Activated naive CD8-positive, alpha-beta T cell treated with anti-CD3 and anti-CD28 coated beads, Interleukin-2, amount 10 ng/mL, durations not matched to agents 7 days and 5 days (primary cell): Measurements from ENCODE around the gene PRKCE. TPM values are rescaled to one million over a fixed set of nuclear protein-coding genes. Genes with fewer than 3 reads are reported as not detected.

Experiments used
- ATAC-seq: fragments of 150-1000 bp; cut with Tn5 transposase; one replicate; pipeline ENCODE4 v1.10.0; 2021; ENCODE audit warnings: low read depth, moderate library complexity
- POLR2A ChIA-PET: fragments of 350-600 bp; sonication (Branson Sonifier 250); formaldehyde crosslinking; loops from one replicate; lab custom pipeline; 2021; ENCODE audit warnings: antibody characterized with exemption; lab: Charles Lee
- DNase-seq: peaks from one replicate; pipeline ENCODE4 v3.0.0; 2021
- H3K27ac Mint-ChIP-seq: one replicate; pipeline ENCODE4 v1.8.0; 2022; ENCODE audit warnings: mild to moderate bottlenecking, mixed read lengths
- H3K27me3 Mint-ChIP-seq: one replicate; pipeline ENCODE4 v1.8.0; 2022; ENCODE audit warnings: mild to moderate bottlenecking, moderate library complexity, mixed read lengths
- H3K36me3 Mint-ChIP-seq: one replicate; pipeline ENCODE4 v1.8.0; 2021; ENCODE audit warnings: mild to moderate bottlenecking, mixed read lengths
- H3K4me1 Mint-ChIP-seq: one replicate; pipeline ENCODE4 v1.8.0; 2021; ENCODE audit warnings: mixed read lengths
- H3K4me3 Mint-ChIP-seq: one replicate; pipeline ENCODE4 v1.8.0; 2022; ENCODE audit warnings: mild to moderate bottlenecking, moderate library complexity, mixed read lengths
- H3K9me3 Mint-ChIP-seq: one replicate; pipeline ENCODE4 v1.8.0; 2021; ENCODE audit warnings: mixed read lengths
- total RNA-seq, 2 experiments: library from RNA; stranded (reverse); gene quantifications; one replicate each; pipeline ENCODE4 v1.2.3, GENCODE V29; 2021

PRKCE gene
- total RNA-seq, 2 experiments from 2014 or later = 18.4 to 20.5 TPM

- peaks cover 2% of the 10 kb centered on the region for H3K36me3 Mint-ChIP-seq
- POLR2A ChIA-PET = no interaction called here
- no peak overlapping the region for H3K27ac Mint-ChIP-seq
- no peak for ATAC-seq
- H3K4me1 Mint-ChIP-seq = peaks cover 8% of the 10 kb centered on the region
- no peak overlapping the region for H3K4me3 Mint-ChIP-seq
- DNase-seq = no peak
- no peaks in the 10 kb centered on the region for H3K9me3 Mint-ChIP-seq
- H3K27me3 Mint-ChIP-seq = no peaks in the 10 kb centered on the region
These were observed 331.7 kb downstream of the PRKCE start for GRCh38 chr2:45983213-45983612.

DNA sequence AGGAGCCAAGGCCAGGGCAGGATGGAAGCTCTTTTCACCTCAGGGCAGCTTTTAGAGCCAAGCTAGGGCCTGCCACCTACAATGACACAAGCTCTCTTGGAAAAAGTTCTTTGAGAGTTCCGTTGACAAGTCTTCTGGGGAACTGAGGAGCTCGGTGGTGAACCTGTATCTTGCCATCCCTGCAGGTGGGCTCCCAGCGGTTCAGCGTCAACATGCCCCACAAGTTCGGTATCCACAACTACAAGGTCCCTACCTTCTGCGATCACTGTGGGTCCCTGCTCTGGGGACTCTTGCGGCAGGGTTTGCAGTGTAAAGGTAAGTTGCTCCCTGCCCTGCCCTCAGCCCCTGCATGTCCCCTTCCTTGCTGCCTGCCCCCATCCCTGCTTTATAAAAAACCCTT is 332.9 kb downstream of the PRKCE start:
- Mint-ChIP-seq H3K27me3 (no peaks in the 10 kb centered on the region), H3K36me3 (peaks cover 2% of the 10 kb centered on the region), H3K4me3 (no peak overlapping the region), H3K9me3 (no peaks in the 10 kb centered on the region), H3K27ac (no peak overlapping the region), H3K4me1 (peaks cover 3% of the 10 kb centered on the region)
- POLR2A ChIA-PET = no interaction called here
- DNase-seq = no peak
- ATAC-seq = no peak

DNA sequence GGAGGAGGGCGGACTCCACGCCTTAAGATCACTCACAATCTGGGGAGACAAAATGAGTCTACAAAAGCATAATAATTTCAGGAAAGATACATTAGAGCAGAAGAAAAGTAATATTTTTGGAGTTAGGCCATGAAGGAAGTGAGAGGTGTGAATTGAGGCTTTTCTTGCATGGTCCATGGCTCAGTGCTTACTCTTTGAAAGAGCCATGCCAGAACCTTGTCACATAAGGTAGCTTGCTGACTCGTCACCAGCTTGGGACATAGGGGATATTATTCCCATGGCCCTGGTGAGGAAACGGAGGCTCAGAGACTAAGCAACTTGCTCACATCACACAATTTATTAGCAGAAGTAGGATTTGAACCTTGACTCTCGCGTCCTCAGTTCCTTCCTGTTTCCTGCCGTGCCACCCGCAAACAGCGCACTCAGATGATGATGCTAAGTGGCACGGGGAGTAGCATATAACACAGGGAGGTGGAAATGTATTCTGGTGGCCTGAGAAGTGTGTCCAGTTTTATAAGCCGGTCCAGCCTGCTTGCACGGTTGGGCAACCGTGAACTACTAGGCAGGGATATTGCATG is 333.5 kb downstream of the PRKCE start:
- no peaks in the 10 kb centered on the region for H3K4me1 Mint-ChIP-seq
- H3K27ac Mint-ChIP-seq = no peak overlapping the region
- no peaks in the 10 kb centered on the region for H3K27me3 Mint-ChIP-seq
- DNase-seq = no peak
- POLR2A ChIA-PET = no interaction called here
- ATAC-seq = no peak
- H3K36me3 Mint-ChIP-seq = peaks cover 2% of the 10 kb centered on the region
- H3K9me3 Mint-ChIP-seq = no peaks in the 10 kb centered on the region
- H3K4me3 Mint-ChIP-seq = no peak overlapping the region

DNA sequence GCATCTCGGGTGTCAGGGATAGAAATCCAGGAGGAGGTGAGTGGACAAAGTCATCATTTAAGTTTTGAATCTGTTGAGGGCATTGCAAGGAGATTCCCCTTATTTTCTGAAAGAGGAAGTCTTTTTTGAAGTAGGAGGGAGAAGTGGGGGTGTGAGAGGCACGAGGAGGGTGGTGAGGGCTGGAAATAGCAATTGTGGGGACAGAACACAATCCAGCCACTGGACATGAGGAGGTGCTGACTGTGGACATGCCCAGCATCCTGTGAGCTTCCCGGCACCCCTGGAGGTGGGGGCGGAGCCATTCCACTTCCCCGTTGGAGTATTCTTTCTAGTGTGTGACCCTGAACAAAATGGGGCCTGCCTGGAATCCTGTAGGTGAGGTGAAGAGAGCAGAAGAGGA is 335.0 kb downstream of the PRKCE start:
- Mint-ChIP-seq H3K4me1 (no peaks in the 10 kb centered on the region), H3K27me3 (no peaks in the 10 kb centered on the region), H3K36me3 (peaks cover 2% of the 10 kb centered on the region), H3K4me3 (no peak overlapping the region), H3K9me3 (no peaks in the 10 kb centered on the region), H3K27ac (no peak overlapping the region)
- POLR2A ChIA-PET = no interaction called here
- DNase-seq (no peak), ATAC-seq (no peak)

GRCh38 chr2:45987856-45988255 is 336.4 kb downstream of the PRKCE start:
- H3K27me3 Mint-ChIP-seq = no peaks in the 10 kb centered on the region
- no peak overlapping the region for H3K27ac Mint-ChIP-seq
- no peak for ATAC-seq
- POLR2A ChIA-PET = no interaction called here
- DNase-seq = no peak
- H3K4me1 Mint-ChIP-seq = no peaks in the 10 kb centered on the region
- no peak overlapping the region for H3K4me3 Mint-ChIP-seq
- H3K9me3 Mint-ChIP-seq = no peaks in the 10 kb centered on the region
- peaks cover 2% of the 10 kb centered on the region for H3K36me3 Mint-ChIP-seq

DNA sequence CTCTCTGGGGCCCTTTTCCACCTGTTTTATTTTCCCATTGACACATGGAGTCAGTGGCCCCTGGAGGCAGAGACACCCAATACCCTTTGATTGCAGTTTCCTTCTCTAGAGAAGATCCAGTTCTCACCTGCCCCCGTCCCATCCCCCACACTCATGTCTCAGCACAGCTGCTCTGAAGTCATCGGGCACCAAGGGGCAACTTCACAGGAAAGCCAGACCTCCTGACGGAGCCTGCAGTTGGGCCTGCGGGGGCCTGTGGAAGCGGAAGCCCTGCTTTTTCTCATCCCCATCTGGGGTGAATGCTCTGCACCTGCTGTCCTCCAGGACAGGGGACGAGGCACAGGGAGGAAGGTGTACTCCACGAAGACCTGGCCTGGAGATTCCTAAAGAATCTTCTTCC is 337.4 kb downstream of the PRKCE start:
- Mint-ChIP-seq H3K4me1 (peaks cover 3% of the 10 kb centered on the region), H3K9me3 (no peaks in the 10 kb centered on the region), H3K27ac (no peak overlapping the region), H3K4me3 (no peak overlapping the region), H3K36me3 (peaks cover 2% of the 10 kb centered on the region), H3K27me3 (no peaks in the 10 kb centered on the region)
- no peak for ATAC-seq
- POLR2A ChIA-PET = no interaction called here
- DNase-seq = no peak

DNA sequence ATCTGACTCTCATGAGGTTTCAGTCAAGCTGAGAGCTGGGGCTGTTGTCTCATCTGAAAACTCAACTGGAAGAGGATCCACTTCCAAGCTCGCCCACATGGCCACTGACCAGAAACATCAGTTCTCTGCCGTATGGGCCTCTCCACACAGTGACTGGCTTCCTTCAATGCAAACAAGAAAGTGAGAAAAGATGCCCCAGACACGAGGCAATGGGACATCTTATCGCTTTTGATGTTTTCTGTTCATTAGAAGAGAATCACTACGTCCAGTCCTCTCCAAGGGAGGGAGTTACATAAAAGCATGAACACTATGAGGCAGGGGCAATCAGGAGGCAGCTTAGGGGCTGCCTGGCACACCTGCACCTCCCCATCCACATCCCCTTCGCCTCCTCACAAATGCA is 338.7 kb downstream of the PRKCE start:
- Mint-ChIP-seq H3K27me3 (no peaks in the 10 kb centered on the region), H3K36me3 (no peaks in the 10 kb centered on the region), H3K9me3 (no peaks in the 10 kb centered on the region), H3K4me3 (no peak overlapping the region), H3K4me1 (peaks cover 3% of the 10 kb centered on the region), H3K27ac (no peak overlapping the region)
- ATAC-seq = no peak
- no peak for DNase-seq
- POLR2A ChIA-PET = no interaction called here

DNA sequence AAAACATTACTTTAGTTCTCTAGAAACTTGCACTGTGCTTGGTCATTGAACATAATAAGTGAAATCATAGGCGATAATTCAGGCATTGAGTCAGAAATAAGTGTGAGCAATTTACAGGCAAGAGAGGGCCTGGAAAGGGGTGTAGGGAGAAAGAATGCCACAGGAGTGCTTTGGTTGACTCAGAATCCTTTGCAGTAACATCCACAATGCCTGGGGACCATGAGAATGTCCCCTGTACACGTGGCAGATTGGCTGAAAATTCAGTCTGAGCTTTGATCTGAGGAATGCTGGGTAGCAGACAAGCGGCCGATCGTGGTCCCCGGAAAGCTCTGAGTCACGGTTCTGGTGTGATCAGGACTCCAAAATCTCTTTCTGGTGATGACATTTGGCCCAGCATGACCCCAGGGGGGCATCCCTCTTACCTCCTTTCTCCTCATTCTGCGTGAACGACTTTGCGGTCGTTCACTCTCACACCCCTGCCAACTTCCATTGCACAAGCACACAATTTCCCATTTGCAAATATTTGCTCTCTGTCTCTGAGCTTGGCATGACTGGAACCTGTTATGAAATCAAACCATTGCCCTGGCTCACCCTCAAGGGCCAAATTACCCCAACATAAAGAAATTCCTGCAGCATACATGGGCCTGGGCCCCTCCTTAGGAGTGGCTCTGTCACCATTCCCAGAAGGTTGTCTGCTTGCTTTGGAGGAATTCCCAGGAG is 340.7 kb downstream of the PRKCE start:
- Mint-ChIP-seq H3K27ac (no peak overlapping the region), H3K4me1 (peaks cover 3% of the 10 kb centered on the region), H3K27me3 (no peaks in the 10 kb centered on the region), H3K4me3 (no peak overlapping the region), H3K9me3 (no peaks in the 10 kb centered on the region), H3K36me3 (no peaks in the 10 kb centered on the region)
- DNase-seq (no peak), ATAC-seq (no peak)
- POLR2A ChIA-PET = no interaction called here

- DNase-seq (no peak), ATAC-seq (no peak)
- POLR2A ChIA-PET = no interaction called here
- H3K9me3 Mint-ChIP-seq = no peaks in the 10 kb centered on the region
- H3K27ac Mint-ChIP-seq = no peak overlapping the region
- peaks cover 3% of the 10 kb centered on the region for H3K4me1 Mint-ChIP-seq
- no peaks in the 10 kb centered on the region for H3K36me3 Mint-ChIP-seq
- H3K4me3 Mint-ChIP-seq = no peak overlapping the region
- H3K27me3 Mint-ChIP-seq = no peaks in the 10 kb centered on the region
These were observed 341.4 kb downstream of the PRKCE start for GRCh38 chr2:45992741-45993475.

GRCh38 chr2:45993476-45993991 is 342.1 kb downstream of the PRKCE start:
- no peak overlapping the region for H3K4me3 Mint-ChIP-seq
- H3K9me3 Mint-ChIP-seq = no peaks in the 10 kb centered on the region
- no peaks in the 10 kb centered on the region for H3K36me3 Mint-ChIP-seq
- POLR2A ChIA-PET = no interaction called here
- peaks cover 3% of the 10 kb centered on the region for H3K4me1 Mint-ChIP-seq
- peak; percentile 38 for DNase-seq
- ATAC-seq = peak; percentile 73
- H3K27me3 Mint-ChIP-seq = no peaks in the 10 kb centered on the region
- H3K27ac Mint-ChIP-seq = peak overlapping the region; percentile 22

DNA sequence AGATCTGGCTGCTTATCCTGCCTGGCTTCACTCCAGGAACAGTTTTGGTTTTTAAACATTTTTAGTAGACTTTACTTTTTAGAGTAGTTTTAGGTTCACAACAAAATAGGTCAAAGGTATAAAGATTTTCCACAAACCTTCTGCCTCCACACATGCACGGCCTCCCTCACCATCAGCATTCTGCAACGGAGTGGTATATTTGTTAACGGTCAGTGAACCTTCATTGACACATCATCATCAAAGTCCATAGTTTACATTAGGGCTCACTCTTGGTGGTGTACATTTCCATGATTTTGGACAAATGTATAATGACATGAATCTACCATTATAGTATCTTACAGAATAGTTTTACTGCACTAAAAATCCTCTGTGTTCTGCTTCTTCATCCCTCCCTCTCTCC is 342.6 kb downstream of the PRKCE start:
- Mint-ChIP-seq H3K27ac (no peak overlapping the region), H3K36me3 (no peaks in the 10 kb centered on the region), H3K27me3 (no peaks in the 10 kb centered on the region)

DNA sequence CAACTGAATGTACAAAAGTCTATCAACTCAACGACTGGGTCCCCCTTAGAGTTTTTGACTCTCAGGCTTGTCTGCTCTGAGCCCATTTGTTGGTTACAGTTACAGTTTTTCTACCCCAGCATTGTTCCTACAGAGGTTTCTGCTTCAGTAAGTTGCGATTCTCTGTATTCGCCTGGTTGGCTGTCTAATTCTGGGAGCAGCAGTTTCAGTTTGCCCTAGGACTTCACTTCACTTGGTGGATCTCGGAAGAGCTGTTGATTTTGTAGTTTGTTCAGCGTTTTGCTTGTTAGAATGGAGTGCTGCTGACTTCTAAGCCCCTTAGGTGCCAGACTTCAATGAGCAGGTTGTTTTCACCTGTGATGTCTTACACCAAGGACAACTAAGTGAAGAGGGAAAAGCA is 349.2 kb downstream of the PRKCE start:
- peaks cover 11% of the 10 kb centered on the region for H3K36me3 Mint-ChIP-seq
- H3K9me3 Mint-ChIP-seq = no peaks in the 10 kb centered on the region
- no peak for ATAC-seq
- POLR2A ChIA-PET = no interaction called here
- no peak overlapping the region for H3K27ac Mint-ChIP-seq
- H3K27me3 Mint-ChIP-seq = peaks cover 2% of the 10 kb centered on the region
- H3K4me1 Mint-ChIP-seq = peaks cover 2% of the 10 kb centered on the region
- no peak overlapping the region for H3K4me3 Mint-ChIP-seq
- no peak for DNase-seq

More for the DNA sequence above, 342.6 kb downstream of the PRKCE start:
- Mint-ChIP-seq H3K9me3 (no peaks in the 10 kb centered on the region), H3K4me1 (peaks cover 3% of the 10 kb centered on the region), H3K4me3 (no peak overlapping the region)
- ATAC-seq (no peak), DNase-seq (no peak)
- POLR2A ChIA-PET = no interaction called here

- H3K27me3 Mint-ChIP-seq = peaks cover 2% of the 10 kb centered on the region
- POLR2A ChIA-PET = no interaction called here
- DNase-seq (no peak), ATAC-seq (no peak)
- H3K36me3 Mint-ChIP-seq = peaks cover 12% of the 10 kb centered on the region
- H3K4me1 Mint-ChIP-seq = peaks cover 2% of the 10 kb centered on the region
- H3K27ac Mint-ChIP-seq = no peak overlapping the region
- no peaks in the 10 kb centered on the region for H3K9me3 Mint-ChIP-seq
- H3K4me3 Mint-ChIP-seq = no peak overlapping the region
These were observed 349.8 kb downstream of the PRKCE start for GRCh38 chr2:46001290-46001689.
